AG10803 (cell line): ENCODE measurements around the gene C16orf78.

Experiments used
- DNase-seq: peaks from one replicate; pipeline ENCODE4 v3.0.0; 2010; ENCODE audit warnings: low read depth
- H3K4me3 ChIP-seq: 2 replicates; pipeline ENCODE4 v1.5.1; 2011; ENCODE audit warnings: mild to moderate bottlenecking, low read length, control low read depth
- TF ChIP-seq, protein P1 (sequence below): conservative IDR thresholded peaks from 2 replicates; pipeline ENCODE4 v1.5.1; 2011; ENCODE audit warnings: mild to moderate bottlenecking, low read length, control low read depth, inconsistent platforms

The C16orf78 gene

GRCh38 chr16:49405123-49405522 is 31.5 kb downstream of the C16orf78 start:
- DNase-seq = no peak
- TF ChIP-seq, protein P1, sequence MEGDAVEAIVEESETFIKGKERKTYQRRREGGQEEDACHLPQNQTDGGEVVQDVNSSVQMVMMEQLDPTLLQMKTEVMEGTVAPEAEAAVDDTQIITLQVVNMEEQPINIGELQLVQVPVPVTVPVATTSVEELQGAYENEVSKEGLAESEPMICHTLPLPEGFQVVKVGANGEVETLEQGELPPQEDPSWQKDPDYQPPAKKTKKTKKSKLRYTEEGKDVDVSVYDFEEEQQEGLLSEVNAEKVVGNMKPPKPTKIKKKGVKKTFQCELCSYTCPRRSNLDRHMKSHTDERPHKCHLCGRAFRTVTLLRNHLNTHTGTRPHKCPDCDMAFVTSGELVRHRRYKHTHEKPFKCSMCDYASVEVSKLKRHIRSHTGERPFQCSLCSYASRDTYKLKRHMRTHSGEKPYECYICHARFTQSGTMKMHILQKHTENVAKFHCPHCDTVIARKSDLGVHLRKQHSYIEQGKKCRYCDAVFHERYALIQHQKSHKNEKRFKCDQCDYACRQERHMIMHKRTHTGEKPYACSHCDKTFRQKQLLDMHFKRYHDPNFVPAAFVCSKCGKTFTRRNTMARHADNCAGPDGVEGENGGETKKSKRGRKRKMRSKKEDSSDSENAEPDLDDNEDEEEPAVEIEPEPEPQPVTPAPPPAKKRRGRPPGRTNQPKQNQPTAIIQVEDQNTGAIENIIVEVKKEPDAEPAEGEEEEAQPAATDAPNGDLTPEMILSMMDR = no peak
- H3K4me3 ChIP-seq = no peak overlapping the region

GRCh38 chr16:49405530-49405929 is 31.9 kb downstream of the C16orf78 start:
- no peak overlapping the region for H3K4me3 ChIP-seq
- DNase-seq = no peak
- TF ChIP-seq, protein P1 = no peak

- DNase-seq = peak; percentile 66
- H3K4me3 ChIP-seq = no peak overlapping the region
- TF ChIP-seq, protein P1 = peak; percentile 83
Measured at GRCh38 chr16:49407873-49408550, 34.4 kb downstream of the C16orf78 start.

GRCh38 chr16:49409121-49409520 is 35.5 kb downstream of the C16orf78 start:
- no peak overlapping the region for H3K4me3 ChIP-seq
- DNase-seq = no peak
- TF ChIP-seq, protein P1 = no peak

GRCh38 chr16:49410226-49410625 is 36.6 kb downstream of the C16orf78 start:
- TF ChIP-seq, protein P1 = no peak
- DNase-seq = no peak
- H3K4me3 ChIP-seq = no peak overlapping the region

GRCh38 chr16:49411121-49411970 is 37.7 kb downstream of the C16orf78 start:
- TF ChIP-seq, protein P1 = no peak
- no peak overlapping the region for H3K4me3 ChIP-seq
- DNase-seq = no peak

GRCh38 chr16:49414671-49415070 is 41.1 kb downstream of the C16orf78 start:
- TF ChIP-seq, protein P1 = no peak
- DNase-seq = no peak

More at GRCh38 chr16:49414671-49415070, 41.1 kb downstream of the C16orf78 start:
- H3K4me3 ChIP-seq = no peak overlapping the region
